ENCODE results near the gene GNG3. TPM values are rescaled to one million over a fixed set of nuclear protein-coding genes. Genes with fewer than 3 reads are reported as not detected.
"Not testable (repeated sequence)": the region's sequence is repeated elsewhere in the genome, so short reads cannot be mapped to it uniquely, and the experiment has no call there.

The GNG3 gene
- total RNA-seq, 4 donors from 2014 or later = 0.65 to 1.5 (median 1.0) TPM

GRCh38 chr11:62694455-62695167 is 12.9 kb upstream of the GNG3 start:
- TF ChIP-seq EP300 (IDR thresholded peaks at IDR 0.05) (no peak), POLR2A (IDR thresholded peaks at IDR 0.05; ENCODE audit: low read depth) (no peak), POLR2AphosphoS5 (IDR thresholded peaks at IDR 0.05) (peak; percentile 25 to 56), CTCF (IDR thresholded peaks at IDR 0.05) (peak; percentile 73 to 81 (median 79))
- Histone ChIP-seq H3K36me3 (peaks cover 17 to 48% (median 37%) of the 10 kb centered on the region in 4 donors), H3K27ac (replicated peaks in 1 of 4) (peak overlapping the region in 1 of 4 donors; percentile 7)

GRCh38 chr11:62702246-62702645 is 5.2 kb upstream of the GNG3 start:
- TF ChIP-seq CTCF (IDR thresholded peaks at IDR 0.05) = no peak
- no peak for TF ChIP-seq POLR2A (IDR thresholded peaks at IDR 0.05; ENCODE audit: low read depth)
- no peak for TF ChIP-seq POLR2AphosphoS5 (IDR thresholded peaks at IDR 0.05)
- no peak for TF ChIP-seq EP300 (IDR thresholded peaks at IDR 0.05)
- Histone ChIP-seq H3K9me3 (no peaks in the 10 kb centered on the region), H3K4me3 (no peak overlapping the region), H3K27ac (replicated peaks in 1 of 4) (no peak overlapping the region), H3K36me3 (peaks cover 0 to 28% (median 14%) of the 10 kb centered on the region in 4 donors), H3K4me1 (peaks cover 17 to 21% (median 20%) of the 10 kb centered on the region in 4 donors), H3K27me3 (no peaks in the 10 kb centered on the region)
- intact Hi-C loops (cut with DNase I) = no loop called here
- DNase-seq (ENCODE audit: extremely low spot score) = no peak
- WGBS = 92% methylated on average over 11 of the region's 11 CpGs

More at GRCh38 chr11:62694455-62695167, 12.9 kb upstream of the GNG3 start:
- peaks cover 8 to 24% (median 16%) of the 10 kb centered on the region in 4 donors for H3K4me1 ChIP-seq
- peak; percentile 93 for DNase-seq (ENCODE audit: extremely low spot score)
- intact Hi-C loops (cut with DNase I) = loop anchor here (5.0 kb wide), 1 partner anchor 312 kb away; no protein-coding TSS in a partner anchor
- no peaks in the 10 kb centered on the region for H3K27me3 ChIP-seq
- WGBS = 44% methylated on average over 14 of the region's 14 CpGs
- no peaks in the 10 kb centered on the region for H3K9me3 ChIP-seq
- H3K4me3 ChIP-seq = no peak overlapping the region

GRCh38 chr11:62703921-62704320 is 3.6 kb upstream of the GNG3 start:
- H3K4me3 ChIP-seq; H3K27ac ChIP-seq (replicated peaks in 1 of 4); intact Hi-C loops (cut with DNase I); H3K27me3 ChIP-seq; H3K9me3 ChIP-seq; DNase-seq (ENCODE audit: extremely low spot score): not testable (repeated sequence)
- 82% methylated on average over 4 of the region's 4 CpGs for WGBS
- Histone ChIP-seq H3K36me3 (peaks cover 0 to 28% (median 14%) of the 10 kb centered on the region in 4 donors), H3K4me1 (peaks cover 26 to 36% (median 33%) of the 10 kb centered on the region in 4 donors)

GRCh38 chr11:62705413-62705812 is 2.1 kb upstream of the GNG3 start:
- Histone ChIP-seq H3K4me3 (peak overlapping the region; percentile 69 to 77 (median 74)), H3K27me3 (no peaks in the 10 kb centered on the region), H3K9me3 (no peaks in the 10 kb centered on the region), H3K27ac (replicated peaks in 1 of 4) (peak overlapping the region; percentile 78 to 95 (median 86)), H3K36me3 (peaks cover 0 to 24% (median 14%) of the 10 kb centered on the region in 4 donors), H3K4me1 (peaks cover 33 to 46% (median 41%) of the 10 kb centered on the region in 4 donors)
- no peak for TF ChIP-seq EP300 (IDR thresholded peaks at IDR 0.05)
- TF ChIP-seq POLR2A (IDR thresholded peaks at IDR 0.05; ENCODE audit: low read depth) = no peak
- no peak for TF ChIP-seq CTCF (IDR thresholded peaks at IDR 0.05)
- no peak for TF ChIP-seq POLR2AphosphoS5 (IDR thresholded peaks at IDR 0.05)
- intact Hi-C loops (cut with DNase I) = no loop called here
- 46% methylated on average over 7 of the region's 7 CpGs for WGBS
- DNase-seq (ENCODE audit: extremely low spot score) = no peak
